Measurements from ENCODE around the gene HTN3.

DNA sequence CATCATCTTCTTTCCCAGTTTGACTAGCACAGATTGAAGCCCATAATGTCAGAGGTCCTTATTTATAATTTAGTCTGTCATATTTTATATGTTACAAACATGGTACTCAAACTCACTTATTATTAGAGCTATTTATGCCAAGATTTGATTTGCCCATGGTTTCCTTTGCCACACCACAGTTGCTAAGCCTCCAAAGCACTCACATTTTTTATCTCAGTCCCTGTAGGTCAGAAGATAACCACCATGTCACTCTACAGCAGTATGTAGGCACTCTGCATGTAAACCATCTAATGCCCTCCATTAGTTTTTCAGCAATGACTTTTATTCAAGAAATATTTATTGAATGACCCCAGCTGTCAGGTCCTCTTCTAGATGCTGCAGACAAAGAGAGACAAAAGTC, 25.8 kb upstream of the HTN3 start:
- TF ChIP-seq, protein P1, sequence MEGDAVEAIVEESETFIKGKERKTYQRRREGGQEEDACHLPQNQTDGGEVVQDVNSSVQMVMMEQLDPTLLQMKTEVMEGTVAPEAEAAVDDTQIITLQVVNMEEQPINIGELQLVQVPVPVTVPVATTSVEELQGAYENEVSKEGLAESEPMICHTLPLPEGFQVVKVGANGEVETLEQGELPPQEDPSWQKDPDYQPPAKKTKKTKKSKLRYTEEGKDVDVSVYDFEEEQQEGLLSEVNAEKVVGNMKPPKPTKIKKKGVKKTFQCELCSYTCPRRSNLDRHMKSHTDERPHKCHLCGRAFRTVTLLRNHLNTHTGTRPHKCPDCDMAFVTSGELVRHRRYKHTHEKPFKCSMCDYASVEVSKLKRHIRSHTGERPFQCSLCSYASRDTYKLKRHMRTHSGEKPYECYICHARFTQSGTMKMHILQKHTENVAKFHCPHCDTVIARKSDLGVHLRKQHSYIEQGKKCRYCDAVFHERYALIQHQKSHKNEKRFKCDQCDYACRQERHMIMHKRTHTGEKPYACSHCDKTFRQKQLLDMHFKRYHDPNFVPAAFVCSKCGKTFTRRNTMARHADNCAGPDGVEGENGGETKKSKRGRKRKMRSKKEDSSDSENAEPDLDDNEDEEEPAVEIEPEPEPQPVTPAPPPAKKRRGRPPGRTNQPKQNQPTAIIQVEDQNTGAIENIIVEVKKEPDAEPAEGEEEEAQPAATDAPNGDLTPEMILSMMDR (IDR thresholded peaks at IDR 0.05; ENCODE audit: low read length): no peak
- TF ChIP-seq EZH2 (optimal IDR thresholded peaks at IDR 0.05; ENCODE audit: low read depth, low read length): no peak
